Stimulated activated CD4-positive, alpha-beta T cell treated with anti-CD3 and anti-CD28 coated beads, Interleukin-1b, Interleukin-23, amount 100 ng/mL, for 48 hours (primary cell): ENCODE data around the gene S100A7A.
"Not testable (repeated sequence)": the region's sequence is repeated elsewhere in the genome, so short reads cannot be mapped to it uniquely, and the experiment has no call there.

Experiments used
- DNase-seq: peaks from one replicate; pipeline ENCODE4 v3.0.0-alpha.2; 2020

The S100A7A gene

GRCh38 chr1:153428073-153428638 lies 11.8 kb downstream of the S100A7A start:
- DNase-seq, result no peak

DNA sequence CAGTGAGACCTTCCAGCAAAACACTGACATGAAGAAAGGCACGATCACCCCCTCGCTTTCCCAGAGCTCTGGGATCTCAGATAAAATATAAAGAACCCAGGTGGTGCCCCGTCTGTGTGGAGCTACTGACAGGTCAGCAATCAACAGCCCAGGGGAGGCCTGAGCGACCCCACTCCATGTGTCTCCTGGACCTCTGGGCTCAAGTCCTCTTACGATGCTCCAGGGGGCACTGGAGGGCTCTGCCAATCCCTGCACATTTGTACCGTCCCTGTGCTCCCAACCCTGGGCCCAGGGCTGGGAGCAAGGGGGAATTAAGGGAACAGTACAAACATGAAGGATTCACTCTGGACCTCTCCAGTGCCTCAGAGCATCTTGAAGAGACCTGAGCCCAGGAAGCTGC lies 12.5 kb downstream of the S100A7A start:
- no peak for DNase-seq

GRCh38 chr1:153429266-153430165 lies 13.2 kb downstream of the S100A7A start:
- no peak for DNase-seq

- DNase-seq, result no peak
These were observed 13.8 kb downstream of the S100A7A start for GRCh38 chr1:153430166-153430553.

- no peak for DNase-seq
These were observed 14.2 kb downstream of the S100A7A start for GRCh38 chr1:153430561-153430960.

DNA sequence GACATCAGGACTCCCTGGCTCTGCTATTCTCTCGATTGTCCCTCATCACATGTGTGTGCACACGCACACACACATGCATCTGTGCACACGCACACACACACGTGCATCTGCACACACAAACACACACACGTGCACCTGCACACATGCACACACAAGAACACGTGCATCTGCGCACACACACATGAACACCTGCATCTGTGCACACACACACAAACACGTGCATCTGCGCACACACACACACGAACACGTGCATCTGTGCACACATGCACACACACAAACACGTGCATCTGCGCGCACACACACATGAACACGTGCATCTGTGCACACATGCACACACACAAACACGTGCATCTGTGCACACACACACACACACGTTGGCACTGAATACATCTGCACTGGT lies 14.7 kb downstream of the S100A7A start:
- DNase-seq, result no peak

DNA sequence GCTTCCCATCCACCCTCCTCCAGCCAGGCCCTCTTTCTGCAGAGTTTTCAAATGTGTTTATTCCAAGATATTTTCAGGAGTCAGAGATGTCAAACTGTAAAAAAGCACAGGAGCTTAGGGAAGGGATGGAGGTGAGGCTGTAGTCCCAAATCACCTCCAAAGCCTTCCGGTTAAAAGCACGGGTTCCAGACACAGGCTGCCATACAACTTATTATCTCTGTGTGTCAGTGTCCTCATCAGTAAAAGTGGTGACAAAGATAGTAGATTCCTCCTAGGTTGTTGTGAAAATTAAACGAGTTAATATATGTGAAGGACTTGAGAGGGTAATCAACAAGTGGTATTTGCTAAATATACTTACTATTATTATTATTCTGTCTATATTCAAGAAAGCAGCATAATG lies 15.1 kb downstream of the S100A7A start:
- no peak for DNase-seq

GRCh38 chr1:153431928-153432327 lies 15.6 kb downstream of the S100A7A start:
- no peak for DNase-seq

DNA sequence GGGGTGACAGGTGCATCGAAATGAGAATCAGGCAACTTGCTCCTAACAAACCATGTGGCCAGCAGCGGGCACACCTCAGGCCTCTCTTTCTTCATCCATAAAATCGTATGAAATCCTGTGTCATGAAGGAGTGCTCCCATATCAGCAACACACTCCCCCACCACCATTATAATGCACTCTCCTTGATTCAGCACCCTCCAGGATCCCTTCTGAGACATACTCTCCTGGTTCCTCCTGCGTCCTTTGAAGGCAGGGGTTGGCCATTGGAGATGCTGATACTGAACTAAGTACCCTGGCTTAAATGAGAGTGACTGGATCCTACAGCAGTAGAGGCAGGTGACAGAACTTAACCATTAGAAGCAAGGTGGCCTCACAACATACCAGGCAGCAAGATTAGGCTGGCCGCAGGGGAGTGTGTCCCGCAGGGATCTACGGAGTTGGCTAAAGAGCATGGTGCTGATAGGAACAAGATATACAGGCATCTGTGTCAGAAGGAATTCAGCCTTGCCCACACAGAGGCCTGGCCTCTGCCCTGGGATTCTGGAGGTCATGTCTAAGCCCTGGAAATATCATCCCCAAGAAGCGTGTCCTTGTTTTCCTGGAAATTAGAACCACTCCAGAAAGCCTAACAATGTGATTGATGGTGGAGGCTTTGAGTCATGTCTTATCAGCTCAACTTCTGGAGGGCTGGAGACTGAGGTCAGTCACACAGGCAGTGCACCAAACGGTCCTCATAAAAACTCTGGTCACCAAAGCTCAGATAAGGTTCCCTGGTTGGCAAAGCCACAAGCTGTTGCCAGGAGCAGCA lies 16.8 kb downstream of the S100A7A start:
- no peak for DNase-seq

DNA sequence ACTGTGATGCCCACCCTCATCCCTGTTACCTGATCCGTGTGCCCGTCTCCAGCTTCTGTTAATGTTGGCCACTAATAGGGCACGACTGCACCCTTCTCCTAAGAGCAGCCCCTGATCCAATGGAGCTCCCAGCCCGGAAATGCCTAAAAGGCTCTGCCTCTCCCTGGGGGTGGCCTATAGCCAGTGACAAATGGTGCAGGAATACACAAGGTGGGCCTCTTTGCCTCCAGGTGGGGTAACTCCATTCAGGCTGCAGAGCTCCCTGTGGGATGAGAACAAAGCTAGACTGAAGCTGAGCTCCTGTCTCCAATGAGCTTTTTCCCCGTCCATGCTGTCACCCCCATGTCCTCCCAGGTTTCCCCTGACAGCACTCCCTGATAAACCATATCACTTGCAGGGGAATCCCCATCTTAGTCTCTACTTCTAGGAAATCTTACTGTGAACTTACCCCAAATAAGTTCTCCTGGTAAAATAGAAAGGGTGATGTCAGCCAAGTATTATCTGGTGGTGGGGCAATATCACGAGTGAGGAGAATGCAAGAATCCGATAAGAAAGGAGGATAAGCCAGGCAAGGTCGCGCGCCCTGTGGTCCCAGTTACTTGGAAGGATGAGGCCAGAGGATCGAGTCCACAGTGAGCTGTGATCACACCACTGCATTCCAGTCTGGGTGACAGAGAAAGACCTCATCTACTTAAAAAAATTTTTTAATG lies 18.6 kb downstream of the S100A7A start:
- no peak for DNase-seq

GRCh38 chr1:153437236-153437635 lies 20.9 kb downstream of the S100A7A start:
- DNase-seq, result no peak

- DNase-seq, result no peak
These were observed 22.3 kb downstream of the S100A7A start for GRCh38 chr1:153438599-153438998.

GRCh38 chr1:153439273-153439672 lies 23.0 kb downstream of the S100A7A start:
- DNase-seq, result no peak

DNA sequence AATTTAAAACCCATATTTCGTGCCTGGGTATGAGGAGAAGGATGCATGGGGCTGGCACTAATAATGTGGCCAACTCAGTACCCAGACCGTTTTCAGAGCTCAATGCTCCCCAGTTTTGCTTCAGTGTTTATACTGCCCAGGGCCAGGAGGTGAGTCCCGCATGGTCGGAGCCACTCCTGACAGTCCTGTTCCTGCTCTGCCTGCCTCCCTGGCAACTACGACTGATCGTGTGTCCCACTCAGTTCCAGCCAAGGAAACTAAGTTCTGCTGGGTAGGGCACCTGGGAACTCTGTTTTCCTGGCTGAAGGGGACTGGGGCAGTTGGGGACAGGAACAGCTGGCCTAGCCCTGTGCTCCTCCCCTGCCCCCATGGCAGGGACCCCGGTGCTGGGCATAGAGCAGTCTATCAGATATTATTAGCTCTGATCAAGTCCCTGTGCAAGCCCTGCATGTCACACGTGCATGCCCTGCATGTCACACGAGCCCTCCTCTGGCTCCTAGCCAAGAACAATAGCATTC lies 25.0 kb downstream of the S100A7A start:
- DNase-seq, result no peak

- no peak for DNase-seq
These were observed 27.2 kb downstream of the S100A7A start for GRCh38 chr1:153443486-153443885.

DNA sequence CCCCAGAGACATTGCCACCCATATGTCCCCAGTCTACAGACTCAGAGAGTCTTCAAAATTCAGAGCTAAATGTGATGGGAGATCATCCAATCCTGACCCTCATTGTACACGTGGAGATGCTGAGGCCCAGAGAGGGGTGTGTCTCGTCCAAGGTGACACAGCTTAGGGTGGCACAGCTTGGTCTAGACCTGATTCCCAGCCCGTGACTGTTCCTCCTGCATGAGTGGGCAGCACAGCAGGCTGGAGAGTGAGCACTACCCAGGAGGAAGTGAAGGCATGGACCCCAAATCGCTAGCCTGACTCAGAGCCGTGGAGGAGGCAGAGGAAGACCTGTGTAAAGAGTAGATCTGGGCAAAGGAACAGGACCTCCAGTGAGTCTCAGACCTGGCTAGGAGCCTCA lies 27.8 kb downstream of the S100A7A start:
- DNase-seq, result no peak

- no peak for DNase-seq
These were observed 31.3 kb downstream of the S100A7A start for GRCh38 chr1:153447498-153448170.

DNA sequence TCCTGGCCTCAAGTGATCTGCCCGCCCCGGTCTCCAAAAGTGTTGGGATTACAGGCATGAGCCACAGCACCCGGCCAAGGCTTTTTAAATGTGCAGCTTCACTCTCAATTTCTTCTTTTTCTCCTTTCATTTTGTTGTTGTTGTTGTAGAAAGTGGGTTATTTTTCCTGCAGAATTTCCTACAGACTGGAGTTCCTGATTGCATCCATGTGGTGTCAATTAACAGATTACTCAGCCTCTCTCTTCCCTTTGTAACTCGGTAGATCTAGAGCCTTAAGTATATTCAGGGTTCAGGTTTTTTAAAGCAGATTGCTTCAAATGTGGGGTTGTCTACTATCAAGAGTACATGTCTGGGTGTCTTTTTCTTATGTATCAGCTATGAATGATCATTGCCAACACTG lies 32.5 kb downstream of the S100A7A start:
- not testable (repeated sequence) for DNase-seq

GRCh38 chr1:153456396-153456795 lies 40.1 kb downstream of the S100A7A start:
- DNase-seq, result no peak

DNA sequence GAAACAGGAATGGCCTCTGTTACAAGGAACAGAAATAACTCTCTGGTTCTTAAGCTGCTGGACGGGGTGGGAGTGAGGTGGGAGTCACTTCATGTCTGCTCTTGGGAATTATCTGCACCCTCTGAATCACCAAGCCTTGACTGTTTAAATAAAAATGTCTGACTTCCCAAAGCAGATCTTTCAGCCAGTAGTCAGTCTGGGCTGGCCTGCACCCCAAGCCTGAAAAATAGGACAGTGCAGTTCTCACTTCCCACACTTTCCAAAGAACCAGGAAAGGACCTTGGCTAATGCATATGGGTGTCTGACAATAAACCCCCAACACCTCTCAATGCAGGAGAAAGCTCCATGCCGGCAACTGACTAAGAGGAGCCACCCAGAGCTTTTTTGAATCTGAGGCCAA lies 43.3 kb downstream of the S100A7A start:
- no peak for DNase-seq

- DNase-seq, result no peak
These were observed 44.2 kb downstream of the S100A7A start, which contains the start of gene S100A7 for GRCh38 chr1:153460551-153460950. TSS of gene S100A7 (minus strand) at chr1:153460651. CDS start at chr1:153459013, 1,638 bp downstream.

GRCh38 chr1:153462741-153463140 lies 46.4 kb downstream of the S100A7A start:
- DNase-seq, result not testable (repeated sequence)
